ENCODE measurements around the gene ALKBH6.
"Not testable (repeated sequence)": the region's sequence is repeated elsewhere in the genome, so short reads cannot be mapped to it uniquely, and the experiment has no call there.

Gene ALKBH6

GRCh38 chr19:35987571-35987896, 26.5 kb downstream of the ALKBH6 start:
- TF ChIP-seq CTCF (conservative IDR thresholded peaks at IDR 0.05; ENCODE audit: low read depth, low read length) = no peak
- Histone ChIP-seq H3K4me1 (ENCODE audit: low read depth, poor library complexity, severe bottlenecking) (no peaks in the 10 kb centered on the region), H3K27me3 (ENCODE audit: insufficient read depth, low read depth) (peaks cover 29% of the 10 kb centered on the region; the same call in 1 of the 2 replicates), H4K20me1 (ENCODE audit: insufficient read depth) (no peaks in the 10 kb centered on the region), H3K9ac (no peak overlapping the region), H3K4me3 (IDR thresholded peaks at IDR 0.05; ENCODE audit: insufficient read depth, low read depth, low read length) (no peak overlapping the region), H3K27ac (no peak overlapping the region), H2AFZ (ENCODE audit: low read depth) (no peak overlapping the region), H3K79me2 (ENCODE audit: insufficient read depth, low read depth) (no peaks in the 10 kb centered on the region), H3K4me2 (no peak overlapping the region), H3K36me3 (ENCODE audit: insufficient read depth) (no peaks in the 10 kb centered on the region)

- no peaks in the 10 kb centered on the region for H4K20me1 ChIP-seq (ENCODE audit: insufficient read depth)
- no peaks in the 10 kb centered on the region for H3K36me3 ChIP-seq (ENCODE audit: insufficient read depth)
- H3K27ac ChIP-seq = no peak overlapping the region
- no peak overlapping the region for H3K4me2 ChIP-seq
- H3K4me1 ChIP-seq (ENCODE audit: low read depth, poor library complexity, severe bottlenecking) = no peaks in the 10 kb centered on the region
- no peak overlapping the region for H3K4me3 ChIP-seq (IDR thresholded peaks at IDR 0.05; ENCODE audit: insufficient read depth, low read depth, low read length)
- H3K27me3 ChIP-seq (ENCODE audit: insufficient read depth, low read depth) = peaks cover 34% of the 10 kb centered on the region; the same call in 1 of the 2 replicates
- TF ChIP-seq CTCF (conservative IDR thresholded peaks at IDR 0.05; ENCODE audit: low read depth, low read length) = no peak
- H3K9ac ChIP-seq = no peak overlapping the region
- H3K79me2 ChIP-seq (ENCODE audit: insufficient read depth, low read depth) = no peaks in the 10 kb centered on the region
- H2AFZ ChIP-seq (ENCODE audit: low read depth) = no peak overlapping the region
These were observed 27.1 kb downstream of the ALKBH6 start for GRCh38 chr19:35986664-35987570.

- no peaks in the 10 kb centered on the region for H3K4me1 ChIP-seq (ENCODE audit: low read depth, poor library complexity, severe bottlenecking)
- TF ChIP-seq CTCF (conservative IDR thresholded peaks at IDR 0.05; ENCODE audit: low read depth, low read length) = no peak
- peaks cover 42% of the 10 kb centered on the region; the same call in 1 of the 2 replicates for H3K27me3 ChIP-seq (ENCODE audit: insufficient read depth, low read depth)
- no peaks in the 10 kb centered on the region for H3K36me3 ChIP-seq (ENCODE audit: insufficient read depth)
- H3K27ac ChIP-seq = no peak overlapping the region
- no peaks in the 10 kb centered on the region for H4K20me1 ChIP-seq (ENCODE audit: insufficient read depth)
- no peak overlapping the region for H3K9ac ChIP-seq
- H2AFZ ChIP-seq (ENCODE audit: low read depth) = no peak overlapping the region
- no peak overlapping the region for H3K4me2 ChIP-seq
- no peaks in the 10 kb centered on the region for H3K79me2 ChIP-seq (ENCODE audit: insufficient read depth, low read depth)
- no peak overlapping the region for H3K4me3 ChIP-seq (IDR thresholded peaks at IDR 0.05; ENCODE audit: insufficient read depth, low read depth, low read length)
These were observed 27.9 kb downstream of the ALKBH6 start for GRCh38 chr19:35986111-35986510.

- no peaks in the 10 kb centered on the region for H4K20me1 ChIP-seq (ENCODE audit: insufficient read depth)
- no peak for TF ChIP-seq CTCF (conservative IDR thresholded peaks at IDR 0.05; ENCODE audit: low read depth, low read length)
- peaks cover 62% of the 10 kb centered on the region for H3K27me3 ChIP-seq (ENCODE audit: insufficient read depth, low read depth)
These were observed 30.8 kb downstream of the ALKBH6 start for GRCh38 chr19:35983177-35983576.

GRCh38 chr19:35980997-35981396, 33.0 kb downstream of the ALKBH6 start:
- not testable (repeated sequence) for H3K4me3 ChIP-seq (IDR thresholded peaks at IDR 0.05; ENCODE audit: insufficient read depth, low read depth, low read length); H3K4me2 ChIP-seq; H3K36me3 ChIP-seq (ENCODE audit: insufficient read depth); H3K79me2 ChIP-seq (ENCODE audit: insufficient read depth, low read depth); H2AFZ ChIP-seq (ENCODE audit: low read depth); H3K4me1 ChIP-seq (ENCODE audit: low read depth, poor library complexity, severe bottlenecking); H4K20me1 ChIP-seq (ENCODE audit: insufficient read depth); H3K9ac ChIP-seq; H3K27ac ChIP-seq
- H3K27me3 ChIP-seq (ENCODE audit: insufficient read depth, low read depth) = peaks cover 56% of the 10 kb centered on the region

More at GRCh38 chr19:35983177-35983576, 30.8 kb downstream of the ALKBH6 start:
- Histone ChIP-seq H3K9ac (no peak overlapping the region), H3K79me2 (ENCODE audit: insufficient read depth, low read depth) (no peaks in the 10 kb centered on the region), H3K27ac (no peak overlapping the region), H3K4me2 (no peak overlapping the region), H3K4me1 (ENCODE audit: low read depth, poor library complexity, severe bottlenecking) (no peaks in the 10 kb centered on the region), H2AFZ (ENCODE audit: low read depth) (no peak overlapping the region), H3K36me3 (ENCODE audit: insufficient read depth) (no peaks in the 10 kb centered on the region), H3K4me3 (IDR thresholded peaks at IDR 0.05; ENCODE audit: insufficient read depth, low read depth, low read length) (no peak overlapping the region)
